Endothelial cell of umbilical vein (primary cell): ENCODE measurements around the gene SMARCC2. TPM values are rescaled to one million over a fixed set of nuclear protein-coding genes. Genes with fewer than 3 reads are reported as not detected.

Source experiments
- BruUV-seq: library from RNA; stranded (reverse); fragments of 400-500 nt; replicated peaks from 2 replicates; lab custom pipeline; 2021; lab: Mats Ljungman, UMichigan
- CTCF ChIA-PET: fragments of 300-600, 350-600 bp; sonication (Branson Sonifier 250); formaldehyde crosslinking; loops from one replicate; lab custom pipeline; 2021; ENCODE audit warnings: antibody characterized with exemption, inconsistent platforms; lab: Charles Lee
- POLR2A ChIA-PET: fragments of 300-600, 350-600 bp; sonication (Branson Sonifier 250); formaldehyde crosslinking; loops from one replicate; lab custom pipeline; 2021; ENCODE audit warnings: antibody characterized with exemption, inconsistent platforms; lab: Charles Lee
- DNase-seq: peaks from one replicate; pipeline ENCODE4 v3.0.0-alpha.2; 2011; ENCODE audit warnings: low read depth, low spot score
- FAIRE-seq: peaks from 2 replicates; lab custom pipeline; 2011; peaks lifted over from hg19 to GRCh38; lab: Jason Lieb, UNC
- H2AFZ ChIP-seq: 2 replicates; pipeline ENCODE4 v1.6.0; 2012; ENCODE audit warnings: low read depth, low read length, control low read depth, inconsistent platforms
- H3K27ac ChIP-seq: 2 replicates; pipeline ENCODE4 v1.5.1; 2011; ENCODE audit warnings: low read depth, mild to moderate bottlenecking, control low read depth, low read length, moderate library complexity; ENCODE audit not compliant: insufficient read depth
- H3K27me3 ChIP-seq, 2 experiments: 2 replicates each; pipeline versions ENCODE4 v1.6.0 to v1.6.1; 2011; ENCODE audit warnings: low read length in 2 of 2, mixed read lengths in 1 of 2; ENCODE audit not compliant: control insufficient read depth in 2 of 2, insufficient read depth in 2 of 2
- H3K36me3 ChIP-seq, 2 experiments: 2 replicates in 1 of 2; 3 replicates in 1 of 2; pipeline ENCODE4 v1.5.1; 2011; ENCODE audit warnings: low read length in 2 of 2, mild to moderate bottlenecking in 1 of 2, moderate library complexity in 1 of 2; ENCODE audit not compliant: control insufficient read depth in 2 of 2, insufficient read depth in 2 of 2; ENCODE audit errors: extremely low read depth in 1 of 2
- H3K4me1 ChIP-seq: 3 replicates; pipeline ENCODE4 v1.5.1; 2011; ENCODE audit warnings: mild to moderate bottlenecking, low read length; ENCODE audit not compliant: control insufficient read depth, insufficient read depth; ENCODE audit errors: extremely low read depth
- H3K4me2 ChIP-seq: 2 replicates; pipeline ENCODE4 v1.6.1; 2011; ENCODE audit warnings: low read length, control low read depth, mixed read lengths; ENCODE audit not compliant: insufficient read depth
- H3K4me3 ChIP-seq, 3 experiments: fragments of 200-600 bp in 1 of 3; sonication (generic), shearing (Covaris generic) in 1 of 3; replicated peaks in 1 of 3; 2 replicates each; pipeline ENCODE4 v1.5.1; 2011 to 2016; ENCODE audit warnings: control low read depth in 3 of 3, low read length in 3 of 3, mild to moderate bottlenecking in 2 of 3, inconsistent platforms in 1 of 3, low read depth in 1 of 3, moderate library complexity in 1 of 3; ENCODE audit not compliant: insufficient read depth in 1 of 3
- H3K79me2 ChIP-seq: 2 replicates; pipeline ENCODE4 v1.6.0; 2012; ENCODE audit warnings: low read length, inconsistent platforms; ENCODE audit not compliant: control insufficient read depth, insufficient read depth
- H3K9ac ChIP-seq: replicated peaks from 2 replicates; pipeline ENCODE3; 2011; ENCODE audit warnings: low read length, control low read depth; ENCODE audit not compliant: insufficient read depth; ENCODE audit errors: extremely low read depth
- H3K9me1 ChIP-seq: replicated peaks from 3 replicates; pipeline ENCODE4 v1.6.0; 2011; ENCODE audit warnings: mild to moderate bottlenecking, low read length; ENCODE audit not compliant: control insufficient read depth, insufficient read depth; ENCODE audit errors: extremely low read depth
- H3K9me3 ChIP-seq: replicated peaks from 2 replicates; pipeline ENCODE4 v1.5.1; 2012; ENCODE audit warnings: low read length, inconsistent platforms; ENCODE audit not compliant: control insufficient read depth, insufficient read depth
- H4K20me1 ChIP-seq: replicated peaks from 2 replicates; pipeline ENCODE3; 2011; ENCODE audit warnings: mild to moderate bottlenecking, low read length; ENCODE audit not compliant: control insufficient read depth, insufficient read depth; ENCODE audit errors: extremely low read depth
- CTCF ChIP-seq, 2 donors: IDR thresholded peaks; 1 replicate in 1 of 2; 2 replicates in 1 of 2; pipeline ENCODE4 v1.5.1; 2011; ENCODE audit warnings: low read length in 2 of 2, mild to moderate bottlenecking in 2 of 2, moderate library complexity in 2 of 2, control low read depth in 1 of 2, inconsistent platforms in 1 of 2, low read depth in 1 of 2; ENCODE audit not compliant: insufficient read depth in 1 of 2; ENCODE audit errors: extremely low read depth in 1 of 2
- EZH2 ChIP-seq: IDR thresholded peaks from 2 replicates; pipeline ENCODE4 v1.6.1; 2012; ENCODE audit warnings: borderline replicate concordance, low read depth, mild to moderate bottlenecking, moderate library complexity, low read length, inconsistent platforms; ENCODE audit not compliant: severe bottlenecking
- FOS ChIP-seq: IDR thresholded peaks from 2 replicates; pipeline ENCODE4 v1.6.1; 2011; ENCODE audit warnings: mild to moderate bottlenecking, low read length, moderate library complexity, borderline replicate concordance; ENCODE audit not compliant: insufficient read depth
- JUN ChIP-seq: IDR thresholded peaks from 2 replicates; pipeline ENCODE4 v1.6.1; 2011; ENCODE audit warnings: borderline replicate concordance, low read depth; ENCODE audit not compliant: insufficient read length, insufficient read depth
- MAX ChIP-seq: IDR thresholded peaks from 2 replicates; pipeline ENCODE4 v1.6.1; 2011; ENCODE audit not compliant: insufficient read depth, insufficient read length
- MYC ChIP-seq: IDR thresholded peaks from one replicate; pipeline ENCODE4 v1.6.1; 2011; ENCODE audit warnings: mild to moderate bottlenecking, low read depth, low read length
- dilution Hi-C: fragments of 300-500 bp; cut with MboI; formaldehyde crosslinking; loops from one replicate; pipeline ENCODE4 v1.15.0; 2019; ENCODE audit warnings: low sequenced_read_pairs; ENCODE audit not compliant: extremely low pct_ligation_motif_present
- intact Hi-C: fragments of 100-400 bp; cut with micrococcal nuclease; formaldehyde crosslinking; loops from one replicate; pipeline ENCODE4 v1.10.0; 2022
- polyA plus RNA-seq, 4 experiments: library from polyadenylated mRNA; depleted of rRNA in 3 of 4; stranded (reverse) in 3 of 4; unstranded in 1 of 4; fragments of >200 nt; gene quantifications; 2 replicates each; pipeline versions ENCODE4 v1.2.1 to v1.2.3, GENCODE V29; 2011 to 2012; ENCODE audit warnings: missing spikeins in 1 of 4
- total RNA-seq: library from RNA; stranded (reverse); gene quantifications from 2 replicates; pipeline ENCODE4 v1.2.3, GENCODE V29; 2021

Gene SMARCC2
- total and polyA plus RNA-seq, 2 donors (not counting 3 experiments of a cell fraction or from before 2014, with no cell fraction given) = 51.9 to 121 TPM

GRCh38 chr12:56120158-56120846 lies 69.0 kb downstream of the SMARCC2 start:
- Histone ChIP-seq H3K27me3 (no peaks in the 10 kb centered on the region), H4K20me1 (no peaks in the 10 kb centered on the region), H3K36me3 (peaks cover 0 to 13% of the 10 kb centered on the region in 2 experiments), H3K4me1 (peaks cover 23% of the 10 kb centered on the region), H3K27ac (no peak overlapping the region), H3K9ac (no peak overlapping the region), H3K9me1 (no peaks in the 10 kb centered on the region), H3K4me3 (no peak overlapping the region), H3K4me2 (peak overlapping the region; percentile 39), H3K9me3 (no peaks in the 10 kb centered on the region), H3K79me2 (peaks cover 24% of the 10 kb centered on the region), H2AFZ (no peak overlapping the region)
- no peak for DNase-seq
- FAIRE-seq = no peak
- POLR2A ChIA-PET = interaction anchor here (0.6 to 3.0 kb wide), 5 partner anchors 8 to 379 kb away, joined by 3 to 20 read pairs (median 7); partner anchors contain the start of genes ESYT1 and MYL6
- TF ChIP-seq MYC (no peak), EZH2 (no peak), JUN (no peak)
- intact Hi-C loops = no loop called here
- dilution Hi-C loops = no loop called here
- CTCF ChIA-PET = interaction anchor here (0.5 to 11.9 kb wide), 14 partner anchors 7 to 509 kb away, joined by 3 to 236 read pairs (median 5); partner anchors contain the start of genes ANKRD52, ESYT1, MYL6 and PA2G4
- no TSS peak for BruUV-seq

- H3K79me2 ChIP-seq = peaks cover 24% of the 10 kb centered on the region
- ChIA-PET CTCF (interaction anchor here (0.5 to 11.9 kb wide), 16 partner anchors 8 to 510 kb away, joined by 3 to 236 read pairs (median 5); partner anchors contain the start of genes ANKRD52, ESYT1, MYL6 and PA2G4), POLR2A (interaction anchor here (0.6 to 3.0 kb wide), 5 partner anchors 9 to 378 kb away, joined by 4 to 20 read pairs (median 8); partner anchors contain the start of genes ESYT1 and MYL6)
- peak overlapping the region; percentile 47 for H3K27ac ChIP-seq
- H4K20me1 ChIP-seq = no peaks in the 10 kb centered on the region
- dilution Hi-C loops = no loop called here
- intact Hi-C loops = loop anchor here (1.0 kb wide), 4 partner anchors 41 to 345 kb away; partner anchors contain the start of genes NABP2 and SMARCC2
- no peaks in the 10 kb centered on the region for H3K9me1 ChIP-seq
- H3K4me1 ChIP-seq = peaks cover 24% of the 10 kb centered on the region
- peak overlapping the region in 1 of 3 experiments; percentile 60 for H3K4me3 ChIP-seq
- DNase-seq = peak; percentile 79
- no peak overlapping the region for H2AFZ ChIP-seq
- no peaks in the 10 kb centered on the region for H3K27me3 ChIP-seq
- no peaks in the 10 kb centered on the region for H3K9me3 ChIP-seq
- H3K9ac ChIP-seq = no peak overlapping the region
- peak; percentile 66 to 75 for TF ChIP-seq CTCF (IDR thresholded peaks at IDR 0.05; ENCODE audit: extremely low read depth in 1 of 2, insufficient read depth in 1 of 2, low read depth in 1 of 2, low read length in 2 of 2)
- TF ChIP-seq MYC = peak; percentile 92
- TF ChIP-seq EZH2 = no peak
- TF ChIP-seq FOS = no peak
- TF ChIP-seq MAX = peak; percentile 91
- BruUV-seq = no TSS peak
- peak; percentile 92 for FAIRE-seq
- H3K36me3 ChIP-seq = peaks cover 0 to 13% of the 10 kb centered on the region in 2 experiments
- peak overlapping the region; percentile 71 for H3K4me2 ChIP-seq
Measured at GRCh38 chr12:56119361-56119796, 69.9 kb downstream of the SMARCC2 start.
